IgD-negative memory B cell (primary cell): Measurements from ENCODE around the gene CILP. TPM values are rescaled to one million over a fixed set of nuclear protein-coding genes. Genes with fewer than 3 reads are reported as not detected.
A peak's percentile ranks its signal among the peaks of the same experiment; 100 is the strongest.
"Not testable (repeated sequence)": the region's sequence is repeated elsewhere in the genome, so short reads cannot be mapped to it uniquely, and the experiment has no call there.

ENCODE experiments used
- H3K27ac Mint-ChIP-seq, 3 donors: one replicate each; pipeline ENCODE4 v1.8.0; 2020 to 2022; ENCODE audit warnings: mild to moderate bottlenecking in 3 of 3, mixed read lengths in 3 of 3, moderate library complexity in 1 of 3
- H3K27me3 Mint-ChIP-seq: one replicate; pipeline ENCODE4 v1.8.0; 2021; ENCODE audit warnings: mixed read lengths
- H3K36me3 Mint-ChIP-seq: one replicate; pipeline ENCODE4 v1.8.0; 2020; ENCODE audit warnings: mild to moderate bottlenecking, mixed read lengths
- H3K4me1 Mint-ChIP-seq, 3 donors: one replicate each; pipeline ENCODE4 v1.8.0; 2020 to 2022; ENCODE audit warnings: mixed read lengths in 3 of 3, mild to moderate bottlenecking in 1 of 3
- H3K4me3 Mint-ChIP-seq, 4 donors: one replicate each; pipeline ENCODE4 v1.8.0; 2020 to 2022; ENCODE audit warnings: mild to moderate bottlenecking in 4 of 4, mixed read lengths in 4 of 4, moderate library complexity in 3 of 4
- H3K9me3 Mint-ChIP-seq, 3 donors: one replicate each; pipeline ENCODE4 v1.8.0; 2020 to 2021; ENCODE audit warnings: mixed read lengths in 3 of 3, mild to moderate bottlenecking in 1 of 3
- polyA plus RNA-seq: library from polyadenylated mRNA; unstranded; fragments of 300-500 nt; fragmentation: Illumina TruSeq; gene quantifications from one replicate; pipeline ENCODE4 v1.2.3, GENCODE V29; 2021

Gene CILP
- polyA plus RNA-seq, 1 donor from 2014 or later, result not detected

DNA sequence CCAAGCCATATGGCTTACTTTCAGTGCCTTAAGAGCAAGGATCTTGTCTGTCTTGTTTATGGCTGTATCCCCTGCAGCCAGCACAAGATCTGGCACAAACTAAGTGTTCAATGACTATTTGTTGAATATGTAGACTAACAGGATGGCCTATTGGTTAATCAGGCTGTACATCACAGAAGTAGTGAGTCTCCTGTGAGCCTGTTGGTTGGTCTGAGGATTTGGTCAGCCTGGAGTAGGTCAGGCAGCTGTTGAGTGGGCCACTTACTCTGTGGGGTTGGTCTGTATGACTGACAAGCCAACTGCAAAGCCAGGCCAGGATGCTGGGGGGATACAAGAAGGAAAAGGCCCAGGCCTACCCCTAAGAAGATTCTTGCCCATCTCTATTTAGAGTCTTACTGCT is 33.4 kb upstream of the CILP start:
- no peaks in the 10 kb centered on the region for H3K27me3 Mint-ChIP-seq
- H3K4me1 Mint-ChIP-seq, result no peaks in the 10 kb centered on the region
- H3K4me3 Mint-ChIP-seq, result no peak overlapping the region
- no peaks in the 10 kb centered on the region for H3K9me3 Mint-ChIP-seq
- peaks cover 7% of the 10 kb centered on the region for H3K36me3 Mint-ChIP-seq
- no peak overlapping the region for H3K27ac Mint-ChIP-seq

DNA sequence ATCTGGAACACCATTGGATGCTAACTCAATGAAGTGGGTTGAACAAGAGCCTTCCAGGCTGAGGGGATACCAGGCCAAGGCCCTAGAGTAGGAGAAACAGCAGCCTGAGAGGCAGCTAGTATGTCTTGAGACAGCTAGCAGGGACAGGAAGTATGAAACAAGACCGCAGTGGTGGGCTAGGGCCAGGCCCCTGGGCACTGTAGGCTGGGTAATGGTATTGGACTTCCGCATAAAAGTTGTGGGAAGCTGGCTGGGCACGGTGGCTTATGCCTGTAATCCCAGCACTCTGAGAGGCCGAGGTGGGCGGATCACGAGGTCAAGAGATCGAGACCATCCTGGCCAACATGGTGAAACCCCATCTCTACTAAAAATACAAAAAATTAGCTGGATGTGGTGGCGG is 25.2 kb upstream of the CILP start:
- H3K27ac Mint-ChIP-seq, H3K4me3 Mint-ChIP-seq, H3K36me3 Mint-ChIP-seq, H3K4me1 Mint-ChIP-seq, H3K9me3 Mint-ChIP-seq, H3K27me3 Mint-ChIP-seq: not testable (repeated sequence)

- H3K9me3 Mint-ChIP-seq, result no peaks in the 10 kb centered on the region
- no peak overlapping the region for H3K27ac Mint-ChIP-seq
- no peaks in the 10 kb centered on the region for H3K27me3 Mint-ChIP-seq
- no peak overlapping the region for H3K4me3 Mint-ChIP-seq
- peaks cover 3% of the 10 kb centered on the region for H3K36me3 Mint-ChIP-seq
- H3K4me1 Mint-ChIP-seq, result no peaks in the 10 kb centered on the region
Observed at GRCh38 chr15:65233696-65234095, 22.4 kb upstream of the CILP start.

DNA sequence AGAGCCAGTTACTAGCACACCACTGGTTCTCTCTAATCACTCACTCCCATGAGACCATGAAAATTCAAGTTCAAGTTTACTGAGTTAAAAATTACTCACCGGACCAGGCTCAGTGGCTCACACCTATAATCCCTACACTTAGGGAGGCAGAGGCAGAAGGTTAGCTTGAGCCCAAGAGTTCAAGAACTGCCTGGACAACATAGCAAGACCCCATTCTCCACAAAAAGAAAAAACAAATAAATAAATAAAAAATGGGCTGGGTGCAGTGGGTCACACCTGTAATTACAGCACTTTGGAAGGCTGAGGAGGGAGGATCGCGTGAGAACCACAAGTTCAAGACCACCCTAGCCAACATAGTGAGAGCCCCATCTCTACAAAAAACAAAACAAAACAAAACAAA is 21.2 kb upstream of the CILP start:
- no peaks in the 10 kb centered on the region for H3K9me3 Mint-ChIP-seq
- H3K27ac Mint-ChIP-seq, result no peak overlapping the region
- no peaks in the 10 kb centered on the region for H3K27me3 Mint-ChIP-seq
- no peak overlapping the region for H3K4me3 Mint-ChIP-seq
- H3K4me1 Mint-ChIP-seq, result no peaks in the 10 kb centered on the region
- H3K36me3 Mint-ChIP-seq, result no peaks in the 10 kb centered on the region

DNA sequence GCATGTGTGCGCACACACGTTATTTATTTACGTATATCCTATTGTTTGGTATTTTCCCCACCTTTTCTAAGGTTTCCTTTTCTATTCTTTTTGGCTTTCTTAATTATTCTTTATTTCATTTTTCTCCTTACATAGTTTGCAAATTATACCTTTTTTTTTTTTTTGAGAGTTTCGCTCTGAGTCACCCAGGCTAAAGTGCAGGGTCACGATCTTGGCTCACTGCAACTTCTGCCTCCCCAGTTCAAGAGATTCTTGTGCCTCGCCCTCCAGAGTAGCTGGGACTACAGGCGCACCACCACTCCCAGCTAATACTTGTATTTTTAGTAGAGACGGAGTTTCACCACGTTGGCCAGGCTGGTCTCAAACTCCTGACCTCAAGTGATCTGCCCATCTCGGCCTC is 20.0 kb upstream of the CILP start:
- Mint-ChIP-seq H3K4me1 (no peaks in the 10 kb centered on the region), H3K9me3 (no peaks in the 10 kb centered on the region), H3K36me3 (no peaks in the 10 kb centered on the region), H3K27me3 (no peaks in the 10 kb centered on the region), H3K4me3 (no peak overlapping the region), H3K27ac (no peak overlapping the region)

DNA sequence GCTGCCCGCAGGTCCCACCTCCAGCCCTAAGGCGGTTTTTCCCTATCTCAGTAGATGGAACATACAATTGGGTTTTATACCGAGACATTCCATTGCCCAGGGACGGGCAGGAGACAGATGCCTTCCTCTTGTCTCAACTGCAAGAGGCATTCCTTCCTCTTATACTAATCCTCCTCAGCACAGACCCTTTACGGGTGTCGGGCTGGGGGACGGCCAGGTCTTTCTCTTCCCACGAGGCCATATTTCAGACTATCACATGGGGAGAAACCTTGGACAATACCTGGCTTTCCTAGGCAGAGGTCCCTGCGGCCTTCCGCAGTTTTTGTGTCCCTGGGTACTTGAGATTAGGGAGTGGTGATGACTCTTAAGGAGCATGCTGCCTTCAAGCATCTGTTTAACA is 15.6 kb upstream of the CILP start:
- H3K27me3 Mint-ChIP-seq, H3K36me3 Mint-ChIP-seq, H3K9me3 Mint-ChIP-seq, H3K4me1 Mint-ChIP-seq, H3K27ac Mint-ChIP-seq, H3K4me3 Mint-ChIP-seq: not testable (repeated sequence)

GRCh38 chr15:65226221-65226620 is 14.9 kb upstream of the CILP start:
- H3K4me1 Mint-ChIP-seq, result no peaks in the 10 kb centered on the region
- H3K4me3 Mint-ChIP-seq, result no peak overlapping the region
- peaks cover 0 to 3% (median 0%) of the 10 kb centered on the region in 3 donors for H3K9me3 Mint-ChIP-seq
- peaks cover 6% of the 10 kb centered on the region for H3K36me3 Mint-ChIP-seq
- peaks cover 3% of the 10 kb centered on the region for H3K27me3 Mint-ChIP-seq
- H3K27ac Mint-ChIP-seq, result no peak overlapping the region

- H3K4me3 Mint-ChIP-seq, result no peak overlapping the region
- H3K27me3 Mint-ChIP-seq, result peaks cover 3% of the 10 kb centered on the region
- H3K4me1 Mint-ChIP-seq, result no peaks in the 10 kb centered on the region
- peaks cover 0 to 3% (median 0%) of the 10 kb centered on the region in 3 donors for H3K9me3 Mint-ChIP-seq
- peaks cover 6% of the 10 kb centered on the region for H3K36me3 Mint-ChIP-seq
- H3K27ac Mint-ChIP-seq, result no peak overlapping the region
Observed at GRCh38 chr15:65223996-65224395, 12.7 kb upstream of the CILP start.

DNA sequence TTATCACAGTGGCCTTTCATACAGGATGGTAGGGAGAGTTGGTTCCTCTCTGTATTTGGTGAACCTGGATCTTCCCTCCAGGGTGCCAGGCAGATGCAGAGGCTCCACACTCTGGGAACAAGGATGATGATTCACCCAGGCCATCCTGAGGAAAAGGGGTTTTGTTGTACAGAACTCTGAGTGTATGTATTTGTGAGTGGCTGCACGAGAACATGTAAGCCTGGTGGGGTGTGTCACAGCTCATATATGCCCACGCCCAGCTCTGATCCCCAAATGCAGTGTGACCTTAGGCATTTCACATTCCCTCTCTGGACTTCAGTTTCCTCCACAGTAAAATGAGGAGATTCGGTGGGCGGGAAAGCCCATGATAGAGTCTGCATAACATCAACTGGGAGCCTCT is 11.6 kb upstream of the CILP start:
- Mint-ChIP-seq H3K9me3 (peaks cover 0 to 3% (median 0%) of the 10 kb centered on the region in 3 donors), H3K27me3 (peaks cover 3% of the 10 kb centered on the region), H3K36me3 (peaks cover 6% of the 10 kb centered on the region), H3K27ac (no peak overlapping the region), H3K4me1 (no peaks in the 10 kb centered on the region), H3K4me3 (no peak overlapping the region)

GRCh38 chr15:65221697-65222096 is 10.4 kb upstream of the CILP start:
- no peaks in the 10 kb centered on the region for H3K4me1 Mint-ChIP-seq
- H3K27ac Mint-ChIP-seq, result no peak overlapping the region
- peaks cover 0 to 3% (median 0%) of the 10 kb centered on the region in 3 donors for H3K9me3 Mint-ChIP-seq
- peaks cover 6% of the 10 kb centered on the region for H3K36me3 Mint-ChIP-seq
- peaks cover 3% of the 10 kb centered on the region for H3K27me3 Mint-ChIP-seq
- no peak overlapping the region for H3K4me3 Mint-ChIP-seq

- peak overlapping the region in 1 of 3 donors; percentile 91 for H3K27ac Mint-ChIP-seq
- H3K27me3 Mint-ChIP-seq, result peaks cover 3% of the 10 kb centered on the region
- H3K9me3 Mint-ChIP-seq, result no peaks in the 10 kb centered on the region
- peaks cover 2% of the 10 kb centered on the region for H3K36me3 Mint-ChIP-seq
- no peak overlapping the region for H3K4me3 Mint-ChIP-seq
- no peaks in the 10 kb centered on the region for H3K4me1 Mint-ChIP-seq
Observed at GRCh38 chr15:65219137-65219536, 7.9 kb upstream of the CILP start.

- peak overlapping the region in 1 of 3 donors; percentile 91 for H3K27ac Mint-ChIP-seq
Observed at GRCh38 chr15:65217526-65218482, 6.5 kb upstream of the CILP start.

DNA sequence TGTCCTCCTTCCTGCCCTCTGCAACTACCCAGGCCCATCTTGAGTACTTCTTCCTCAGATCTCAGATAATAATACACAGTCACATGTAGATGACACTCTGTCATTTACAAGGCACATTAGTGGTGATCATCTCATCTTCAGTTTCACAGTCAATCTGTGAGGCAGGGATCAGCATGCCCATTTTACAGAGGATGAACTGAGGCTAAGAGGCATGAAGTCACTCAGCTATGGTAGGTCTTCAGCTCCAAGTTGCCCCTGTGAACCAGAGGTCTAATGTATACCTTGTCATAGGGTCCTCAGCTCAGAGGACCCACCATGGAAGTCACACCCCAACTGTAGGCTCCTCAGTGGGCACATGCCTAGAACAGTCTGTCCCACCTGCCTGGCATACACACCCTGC is 4.2 kb upstream of the CILP start:
- Mint-ChIP-seq H3K9me3 (no peaks in the 10 kb centered on the region), H3K27ac (no peak overlapping the region), H3K27me3 (no peaks in the 10 kb centered on the region), H3K4me1 (peaks cover 0 to 4% (median 0%) of the 10 kb centered on the region in 3 donors), H3K4me3 (no peak overlapping the region), H3K36me3 (no peaks in the 10 kb centered on the region)

More at GRCh38 chr15:65217526-65218482, 6.5 kb upstream of the CILP start:
- H3K36me3 Mint-ChIP-seq, result peaks cover 2% of the 10 kb centered on the region
- no peak overlapping the region for H3K4me3 Mint-ChIP-seq
- no peaks in the 10 kb centered on the region for H3K27me3 Mint-ChIP-seq
- H3K9me3 Mint-ChIP-seq, result no peaks in the 10 kb centered on the region
- no peaks in the 10 kb centered on the region for H3K4me1 Mint-ChIP-seq

DNA sequence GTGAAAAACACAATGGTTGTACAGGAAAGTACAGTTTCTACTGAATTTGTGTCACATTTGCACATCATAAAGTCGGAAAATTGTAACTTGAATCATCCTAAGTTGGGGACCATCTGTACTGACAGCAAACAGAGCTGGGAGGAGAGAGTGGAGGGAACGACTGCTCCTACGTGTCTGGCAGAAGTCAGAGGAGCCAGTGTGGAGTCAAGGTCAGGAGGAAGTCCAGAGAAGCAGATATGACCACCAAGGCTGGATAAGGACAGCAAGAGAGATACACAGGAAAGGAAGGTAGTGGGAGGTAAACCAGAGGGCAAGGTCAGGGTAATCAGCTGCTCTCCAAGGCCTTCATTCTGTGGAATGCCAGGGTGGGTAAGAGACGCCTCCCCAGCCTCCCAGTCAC is 2.7 kb upstream of the CILP start:
- Mint-ChIP-seq H3K27me3 (no peaks in the 10 kb centered on the region), H3K4me3 (no peak overlapping the region), H3K27ac (no peak overlapping the region), H3K36me3 (no peaks in the 10 kb centered on the region), H3K9me3 (no peaks in the 10 kb centered on the region), H3K4me1 (peaks cover 0 to 4% (median 0%) of the 10 kb centered on the region in 3 donors)

GRCh38 chr15:65213241-65213640 is 2.0 kb upstream of the CILP start:
- peaks cover 0 to 4% (median 0%) of the 10 kb centered on the region in 3 donors for H3K4me1 Mint-ChIP-seq
- H3K27me3 Mint-ChIP-seq, result peaks cover 1% of the 10 kb centered on the region
- H3K9me3 Mint-ChIP-seq, result no peaks in the 10 kb centered on the region
- H3K27ac Mint-ChIP-seq, result no peak overlapping the region
- no peaks in the 10 kb centered on the region for H3K36me3 Mint-ChIP-seq
- H3K4me3 Mint-ChIP-seq, result no peak overlapping the region

- no peaks in the 10 kb centered on the region for H3K36me3 Mint-ChIP-seq
- H3K4me1 Mint-ChIP-seq, result peaks cover 0 to 4% (median 0%) of the 10 kb centered on the region in 3 donors
- H3K9me3 Mint-ChIP-seq, result no peaks in the 10 kb centered on the region
- peaks cover 2% of the 10 kb centered on the region for H3K27me3 Mint-ChIP-seq
- no peak overlapping the region for H3K27ac Mint-ChIP-seq
- H3K4me3 Mint-ChIP-seq, result no peak overlapping the region
Observed at GRCh38 chr15:65212097-65212496, 824 bp upstream of the CILP start.
